Suprapubic skin (tissue), 3 donors: ENCODE data around the gene SREBF1.

Experiments used
- EP300 ChIP-seq: sonication (generic); formaldehyde crosslinking; IDR thresholded peaks from one replicate; pipeline ENCODE4 v1.6.1; 2017; ENCODE audit warnings: antibody characterized with exemption
- TF ChIP-seq, protein P1 (sequence below), 2 donors: fragments of 200-600 bp in 1 of 2; fragments of 450-650 bp in 1 of 2; sonication (generic) in 1 of 2; IDR thresholded peaks; one replicate each; pipeline ENCODE4 v1.5.1; 2016 to 2019; ENCODE audit warnings: antibody characterized with exemption in 2 of 2, mild to moderate bottlenecking in 1 of 2, moderate library complexity in 1 of 2

GRCh38 chr17:17830740-17831207 is 6.0 kb downstream of the SREBF1 start:
- TF ChIP-seq, protein P1, sequence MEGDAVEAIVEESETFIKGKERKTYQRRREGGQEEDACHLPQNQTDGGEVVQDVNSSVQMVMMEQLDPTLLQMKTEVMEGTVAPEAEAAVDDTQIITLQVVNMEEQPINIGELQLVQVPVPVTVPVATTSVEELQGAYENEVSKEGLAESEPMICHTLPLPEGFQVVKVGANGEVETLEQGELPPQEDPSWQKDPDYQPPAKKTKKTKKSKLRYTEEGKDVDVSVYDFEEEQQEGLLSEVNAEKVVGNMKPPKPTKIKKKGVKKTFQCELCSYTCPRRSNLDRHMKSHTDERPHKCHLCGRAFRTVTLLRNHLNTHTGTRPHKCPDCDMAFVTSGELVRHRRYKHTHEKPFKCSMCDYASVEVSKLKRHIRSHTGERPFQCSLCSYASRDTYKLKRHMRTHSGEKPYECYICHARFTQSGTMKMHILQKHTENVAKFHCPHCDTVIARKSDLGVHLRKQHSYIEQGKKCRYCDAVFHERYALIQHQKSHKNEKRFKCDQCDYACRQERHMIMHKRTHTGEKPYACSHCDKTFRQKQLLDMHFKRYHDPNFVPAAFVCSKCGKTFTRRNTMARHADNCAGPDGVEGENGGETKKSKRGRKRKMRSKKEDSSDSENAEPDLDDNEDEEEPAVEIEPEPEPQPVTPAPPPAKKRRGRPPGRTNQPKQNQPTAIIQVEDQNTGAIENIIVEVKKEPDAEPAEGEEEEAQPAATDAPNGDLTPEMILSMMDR (IDR thresholded peaks at IDR 0.05): no peak
- no peak for TF ChIP-seq EP300
